ENCODE results near the gene SMCR8. TPM values are rescaled to one million over a fixed set of nuclear protein-coding genes. Genes with fewer than 3 reads are reported as not detected.

The SMCR8 gene
- total and polyA plus RNA-seq, 2 of the 13 experiments (the other 11 are each of a cell fraction or from before 2014, with no cell fraction given): 7.6 to 11.8 TPM

DNA sequence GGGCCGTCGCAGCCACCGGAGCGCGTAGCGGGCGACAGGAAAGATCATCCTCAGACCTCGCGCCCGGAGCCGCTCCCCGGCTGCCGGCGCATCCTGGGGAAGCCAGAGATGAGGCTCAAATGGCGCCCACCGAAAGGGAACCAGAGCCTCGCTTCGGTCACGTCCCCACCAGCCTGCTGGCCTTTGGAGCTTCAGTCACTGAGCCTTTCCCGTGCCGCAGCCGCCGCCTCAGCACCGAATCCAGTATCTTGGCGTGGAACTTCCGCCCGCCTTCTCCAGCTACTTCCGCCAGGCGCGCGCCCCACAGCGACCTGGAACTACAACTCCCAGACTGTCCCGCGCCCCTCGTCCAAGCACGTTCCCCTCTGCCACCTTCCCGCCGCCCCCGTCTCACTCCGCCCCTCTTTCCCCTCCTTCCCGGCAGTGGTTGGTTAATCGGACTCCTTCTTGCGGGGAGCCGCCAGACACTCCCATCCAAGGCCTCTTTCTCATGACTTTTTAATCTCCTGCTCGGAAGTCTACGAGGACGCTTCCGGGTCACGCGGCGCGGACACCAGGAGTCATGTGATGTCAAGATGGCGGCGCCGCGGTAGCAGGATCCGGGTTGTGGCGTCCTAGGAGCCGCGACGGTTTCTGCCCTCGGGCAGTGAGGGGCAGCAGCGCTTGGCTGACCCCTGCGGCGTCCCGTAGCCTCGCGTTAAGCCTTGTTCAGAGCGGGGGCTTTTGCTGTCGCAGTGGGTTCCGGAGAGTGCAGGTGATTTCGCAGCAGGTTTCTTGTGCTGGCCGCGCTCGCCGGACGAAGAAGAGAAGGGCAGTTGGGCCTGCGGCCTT is at the start of gene SMCR8, which contains the start of gene TOP3A (continued):
- peak; percentile 10; the same call in 1 of the 2 replicates for TF ChIP-seq ZNF788 (CRISPR knock-in tag; IDR thresholded peaks at IDR 0.05; ENCODE audit: borderline replicate concordance)
- peak; percentile 74; the same call in 1 of the 2 replicates for TF ChIP-seq NCOA1 (CRISPR knock-in tag; IDR thresholded peaks at IDR 0.05)
- TF ChIP-seq ATF1 (CRISPR knock-in tag; IDR thresholded peaks at IDR 0.05): peak; percentile 85
- TF ChIP-seq MTA1 (CRISPR knock-in tag; IDR thresholded peaks at IDR 0.05; ENCODE audit: borderline replicate concordance): no peak
- TF ChIP-seq, protein P1, sequence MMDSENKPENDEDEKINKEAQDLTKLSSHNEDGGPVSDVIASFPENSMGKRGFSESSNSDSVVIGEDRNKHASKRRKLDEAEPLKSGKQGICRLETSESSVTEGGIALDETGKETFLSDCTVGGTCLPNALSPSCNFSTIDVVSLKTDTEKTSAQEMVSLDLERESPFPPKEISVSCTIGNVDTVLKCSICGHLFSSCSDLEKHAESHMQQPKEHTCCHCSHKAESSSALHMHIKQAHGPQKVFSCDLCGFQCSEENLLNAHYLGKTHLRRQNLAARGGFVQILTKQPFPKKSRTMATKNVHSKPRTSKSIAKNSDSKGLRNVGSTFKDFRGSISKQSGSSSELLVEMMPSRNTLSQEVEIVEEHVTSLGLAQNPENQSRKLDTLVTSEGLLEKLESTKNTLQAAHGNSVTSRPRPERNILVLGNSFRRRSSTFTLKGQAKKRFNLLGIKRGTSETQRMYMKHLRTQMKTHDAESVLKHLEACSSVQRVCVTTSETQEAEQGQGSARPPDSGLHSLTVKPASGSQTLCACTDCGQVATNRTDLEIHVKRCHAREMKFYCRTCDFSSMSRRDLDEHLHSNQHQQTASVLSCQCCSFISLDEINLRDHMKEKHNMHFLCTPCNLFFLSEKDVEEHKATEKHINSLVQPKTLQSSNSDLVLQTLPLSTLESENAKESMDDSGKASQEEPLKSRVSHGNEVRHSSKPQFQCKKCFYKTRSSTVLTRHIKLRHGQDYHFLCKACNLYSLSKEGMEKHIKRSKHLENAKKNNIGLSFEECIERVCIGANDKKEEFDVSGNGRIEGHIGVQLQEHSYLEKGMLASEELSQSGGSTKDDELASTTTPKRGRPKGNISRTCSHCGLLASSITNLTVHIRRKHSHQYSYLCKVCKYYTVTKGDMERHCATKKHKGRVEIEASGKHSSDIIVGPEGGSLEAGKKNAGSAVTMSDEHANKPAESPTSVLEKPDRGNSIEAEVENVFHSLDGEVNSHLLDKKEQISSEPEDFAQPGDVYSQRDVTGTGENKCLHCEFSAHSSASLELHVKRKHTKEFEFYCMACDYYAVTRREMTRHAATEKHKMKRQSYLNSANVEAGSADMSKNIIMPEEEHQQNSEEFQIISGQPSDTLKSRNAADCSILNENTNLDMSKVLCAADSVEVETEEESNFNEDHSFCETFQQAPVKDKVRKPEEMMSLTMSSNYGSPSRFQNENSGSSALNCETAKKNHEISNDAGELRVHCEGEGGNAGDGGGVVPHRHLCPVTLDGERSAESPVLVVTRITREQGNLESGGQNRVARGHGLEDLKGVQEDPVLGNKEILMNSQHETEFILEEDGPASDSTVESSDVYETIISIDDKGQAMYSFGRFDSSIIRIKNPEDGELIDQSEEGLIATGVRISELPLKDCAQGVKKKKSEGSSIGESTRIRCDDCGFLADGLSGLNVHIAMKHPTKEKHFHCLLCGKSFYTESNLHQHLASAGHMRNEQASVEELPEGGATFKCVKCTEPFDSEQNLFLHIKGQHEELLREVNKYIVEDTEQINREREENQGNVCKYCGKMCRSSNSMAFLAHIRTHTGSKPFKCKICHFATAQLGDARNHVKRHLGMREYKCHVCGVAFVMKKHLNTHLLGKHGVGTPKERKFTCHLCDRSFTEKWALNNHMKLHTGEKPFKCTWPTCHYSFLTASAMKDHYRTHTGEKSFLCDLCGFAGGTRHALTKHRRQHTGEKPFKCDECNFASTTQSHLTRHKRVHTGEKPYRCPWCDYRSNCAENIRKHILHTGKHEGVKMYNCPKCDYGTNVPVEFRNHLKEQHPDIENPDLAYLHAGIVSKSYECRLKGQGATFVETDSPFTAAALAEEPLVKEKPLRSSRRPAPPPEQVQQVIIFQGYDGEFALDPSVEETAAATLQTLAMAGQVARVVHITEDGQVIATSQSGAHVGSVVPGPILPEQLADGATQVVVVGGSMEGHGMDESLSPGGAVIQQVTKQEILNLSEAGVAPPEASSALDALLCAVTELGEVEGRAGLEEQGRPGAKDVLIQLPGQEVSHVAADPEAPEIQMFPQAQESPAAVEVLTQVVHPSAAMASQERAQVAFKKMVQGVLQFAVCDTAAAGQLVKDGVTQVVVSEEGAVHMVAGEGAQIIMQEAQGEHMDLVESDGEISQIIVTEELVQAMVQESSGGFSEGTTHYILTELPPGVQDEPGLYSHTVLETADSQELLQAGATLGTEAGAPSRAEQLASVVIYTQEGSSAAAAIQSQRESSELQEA (CRISPR knock-in tag; IDR thresholded peaks at IDR 0.05; ENCODE audit: not compliant biosample characterization): no peak
- TF ChIP-seq ZBTB20 (CRISPR knock-in tag; IDR thresholded peaks at IDR 0.05; ENCODE audit: borderline replicate concordance, low read depth): peak; percentile 56; the same call in 1 of the 2 replicates
- 0 out of 2 replicates have a peak, but pooled peaks have one; percentile 2 for TF ChIP-seq DZIP1 (CRISPR knock-in tag; IDR thresholded peaks at IDR 0.05)
- no peak for TF ChIP-seq ZMYM2 (CRISPR knock-in tag; IDR thresholded peaks at IDR 0.05)
- TF ChIP-seq FOXP1 (IDR thresholded peaks at IDR 0.05): no peak
- no peak for TF ChIP-seq FOXP1 (CRISPR knock-in tag; IDR thresholded peaks at IDR 0.05)
- TF ChIP-seq, protein P2, sequence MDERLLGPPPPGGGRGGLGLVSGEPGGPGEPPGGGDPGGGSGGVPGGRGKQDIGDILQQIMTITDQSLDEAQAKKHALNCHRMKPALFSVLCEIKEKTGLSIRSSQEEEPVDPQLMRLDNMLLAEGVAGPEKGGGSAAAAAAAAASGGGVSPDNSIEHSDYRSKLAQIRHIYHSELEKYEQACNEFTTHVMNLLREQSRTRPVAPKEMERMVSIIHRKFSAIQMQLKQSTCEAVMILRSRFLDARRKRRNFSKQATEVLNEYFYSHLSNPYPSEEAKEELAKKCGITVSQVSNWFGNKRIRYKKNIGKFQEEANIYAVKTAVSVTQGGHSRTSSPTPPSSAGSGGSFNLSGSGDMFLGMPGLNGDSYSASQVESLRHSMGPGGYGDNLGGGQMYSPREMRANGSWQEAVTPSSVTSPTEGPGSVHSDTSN (CRISPR knock-in tag; IDR thresholded peaks at IDR 0.05): no peak
- TF ChIP-seq, protein P3, sequence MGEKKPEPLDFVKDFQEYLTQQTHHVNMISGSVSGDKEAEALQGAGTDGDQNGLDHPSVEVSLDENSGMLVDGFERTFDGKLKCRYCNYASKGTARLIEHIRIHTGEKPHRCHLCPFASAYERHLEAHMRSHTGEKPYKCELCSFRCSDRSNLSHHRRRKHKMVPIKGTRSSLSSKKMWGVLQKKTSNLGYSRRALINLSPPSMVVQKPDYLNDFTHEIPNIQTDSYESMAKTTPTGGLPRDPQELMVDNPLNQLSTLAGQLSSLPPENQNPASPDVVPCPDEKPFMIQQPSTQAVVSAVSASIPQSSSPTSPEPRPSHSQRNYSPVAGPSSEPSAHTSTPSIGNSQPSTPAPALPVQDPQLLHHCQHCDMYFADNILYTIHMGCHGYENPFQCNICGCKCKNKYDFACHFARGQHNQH (CRISPR knock-in tag; IDR thresholded peaks at IDR 0.05): peak; percentile 19
- peak; percentile 86; the same call in 1 of the 2 replicates for TF ChIP-seq ZNF138 (CRISPR knock-in tag; IDR thresholded peaks at IDR 0.05; ENCODE audit: low read depth)
